A172 (cell line): ENCODE data around the gene FAM3C. TPM values are rescaled to one million over a fixed set of nuclear protein-coding genes. Genes with fewer than 3 reads are reported as not detected.
"Not testable (repeated sequence)": the region's sequence is repeated elsewhere in the genome, so short reads cannot be mapped to it uniquely, and the experiment has no call there.

Experiments used
- DNase-seq: peaks from one replicate; pipeline ENCODE4 v3.0.0-alpha.2; 2015; ENCODE audit warnings: low spot score
- total RNA-seq: library from RNA; depleted of rRNA; stranded (reverse); fragments of >200 nt; shearing (Covaris generic); gene quantifications from 2 replicates; pipeline ENCODE4 v1.2.3, GENCODE V29; 2014; rRNA removed

The FAM3C gene
- total RNA-seq: 67.1 and 75.2 TPM in 2 replicates

- peak; percentile 84 for DNase-seq
These were observed at the start of gene FAM3C for GRCh38 chr7:121395961-121396757. FAM3C (minus strand) TSS chr7:121396308; CDS start chr7:121382969, 13,339 bp downstream.

GRCh38 chr7:121442845-121443244, 46.7 kb upstream of the FAM3C start:
- DNase-seq: no peak

GRCh38 chr7:121440857-121441503, 44.9 kb upstream of the FAM3C start:
- DNase-seq: no peak

GRCh38 chr7:121438043-121438955, 42.2 kb upstream of the FAM3C start:
- peak; percentile 76 for DNase-seq

GRCh38 chr7:121437470-121437869, 41.4 kb upstream of the FAM3C start:
- no peak for DNase-seq

- no peak for DNase-seq
These were observed 40.6 kb upstream of the FAM3C start for GRCh38 chr7:121436688-121437087.

GRCh38 chr7:121436136-121436535, 40.0 kb upstream of the FAM3C start:
- no peak for DNase-seq

- DNase-seq: no peak
These were observed 37.7 kb upstream of the FAM3C start for GRCh38 chr7:121433775-121434174.

- not testable (repeated sequence) for DNase-seq
These were observed 36.4 kb upstream of the FAM3C start for GRCh38 chr7:121432486-121432885.

GRCh38 chr7:121431996-121432395, 35.9 kb upstream of the FAM3C start:
- DNase-seq: no peak

- no peak for DNase-seq
These were observed 35.4 kb upstream of the FAM3C start for GRCh38 chr7:121431389-121431995.

- DNase-seq: no peak
These were observed 34.5 kb upstream of the FAM3C start for GRCh38 chr7:121430558-121430957.

GRCh38 chr7:121429798-121430197, 33.7 kb upstream of the FAM3C start:
- no peak for DNase-seq

- DNase-seq: no peak
These were observed 32.9 kb upstream of the FAM3C start for GRCh38 chr7:121428855-121429489.

GRCh38 chr7:121421743-121422142, 25.6 kb upstream of the FAM3C start:
- not testable (repeated sequence) for DNase-seq

GRCh38 chr7:121420976-121421375, 24.9 kb upstream of the FAM3C start:
- DNase-seq: no peak

GRCh38 chr7:121419201-121420148, 23.4 kb upstream of the FAM3C start:
- DNase-seq: no peak

- no peak for DNase-seq
These were observed 20.4 kb upstream of the FAM3C start for GRCh38 chr7:121416533-121416932.

GRCh38 chr7:121414436-121414835, 18.3 kb upstream of the FAM3C start:
- no peak for DNase-seq

- DNase-seq: no peak
These were observed 15.5 kb upstream of the FAM3C start for GRCh38 chr7:121411597-121411979.
